HepG2 (cell line): ENCODE data around the gene TF. TPM values are rescaled to one million over a fixed set of nuclear protein-coding genes. Genes with fewer than 3 reads are reported as not detected.
A peak's percentile ranks its signal among the peaks of the same experiment; 100 is the strongest.

Experiments used
- ATF5 ChIP-seq: sonication (generic); formaldehyde crosslinking; IDR thresholded peaks from 2 replicates; pipeline ENCODE4 v1.4.0; 2020; ENCODE audit warnings: mild to moderate bottlenecking, low read depth, missing genetic modification reagents
- ATF7 ChIP-seq, 2 experiments: fragments of 450-650 bp in 1 of 2; sonication (generic) in 1 of 2; formaldehyde crosslinking in 1 of 2; IDR thresholded peaks; 2 replicates each; pipeline versions ENCODE4 v1.4.0 to v1.6.1; 2016 to 2020; ENCODE audit warnings: antibody characterized with exemption in 1 of 2, mild to moderate bottlenecking in 1 of 2, missing genetic modification reagents in 1 of 2
- ELK4 ChIP-seq: sonication (generic); formaldehyde crosslinking; IDR thresholded peaks from 2 replicates; pipeline ENCODE4 v1.9.0; 2021; ENCODE audit warnings: missing genetic modification reagents, borderline replicate concordance
- GATAD2A ChIP-seq: IDR thresholded peaks from 2 replicates; pipeline ENCODE4 v1.6.1; 2016
- HDAC1 ChIP-seq: sonication (generic); formaldehyde crosslinking; IDR thresholded peaks from 2 replicates; pipeline ENCODE4 v1.5.1; 2020; ENCODE audit warnings: mild to moderate bottlenecking, missing genetic modification reagents
- HMG20A ChIP-seq: IDR thresholded peaks from 2 replicates; pipeline ENCODE4 v1.6.1; 2016; ENCODE audit warnings: borderline replicate concordance
- MLLT10 ChIP-seq: sonication (generic); formaldehyde crosslinking; IDR thresholded peaks from 2 replicates; pipeline ENCODE4 v1.4.0; 2020; ENCODE audit warnings: missing genetic modification reagents
- PAF1 ChIP-seq: IDR thresholded peaks from 2 replicates; pipeline ENCODE4 v1.6.1; 2016; ENCODE audit warnings: missing genetic modification reagents, missing compliant biosample characterization
- PHF20 ChIP-seq: sonication (generic); formaldehyde crosslinking; IDR thresholded peaks from 2 replicates; pipeline ENCODE4 v1.5.0; 2020; ENCODE audit warnings: mild to moderate bottlenecking, missing genetic modification reagents
- PITX1 ChIP-seq: sonication (generic); formaldehyde crosslinking; IDR thresholded peaks from 2 replicates; pipeline ENCODE4 v1.5.1; 2020; ENCODE audit warnings: mild to moderate bottlenecking, missing genetic modification reagents
- POGK ChIP-seq: sonication (generic); formaldehyde crosslinking; conservative IDR thresholded peaks from 2 replicates; pipeline ENCODE4 v1.8.0; 2022; ENCODE audit warnings: mild to moderate bottlenecking, moderate library complexity, missing genetic modification reagents
- SALL1 ChIP-seq: sonication (generic); formaldehyde crosslinking; IDR thresholded peaks from 2 replicates; pipeline ENCODE4 v1.8.0; 2022; ENCODE audit warnings: mild to moderate bottlenecking, missing genetic modification reagents
- SIX4 ChIP-seq: sonication (generic); formaldehyde crosslinking; IDR thresholded peaks from 2 replicates; pipeline ENCODE4 v1.4.0; 2020; ENCODE audit warnings: missing genetic modification reagents
- STAG1 ChIP-seq: sonication (generic); formaldehyde crosslinking; IDR thresholded peaks from 2 replicates; pipeline ENCODE4 v1.4.0; 2020; ENCODE audit warnings: missing genetic modification reagents
- YY1 ChIP-seq: IDR thresholded peaks from 2 replicates; pipeline ENCODE4 v1.6.1; 2011; ENCODE audit warnings: low read length, low read depth, moderate library complexity, mild to moderate bottlenecking; ENCODE audit not compliant: insufficient read depth, insufficient replicate concordance
- ZFP36 ChIP-seq: fragments of 150-350 bp; IDR thresholded peaks from 2 replicates; pipeline ENCODE4 v1.6.1; 2018; ENCODE audit warnings: borderline replicate concordance, low read length, low read depth; ENCODE audit not compliant: partially characterized antibody
- ZNF333 ChIP-seq: sonication (generic); formaldehyde crosslinking; IDR thresholded peaks from 2 replicates; pipeline ENCODE4 v1.4.0; 2020; ENCODE audit warnings: mild to moderate bottlenecking, missing genetic modification reagents, borderline replicate concordance
- ZNF383 ChIP-seq: sonication (generic); formaldehyde crosslinking; IDR thresholded peaks from 2 replicates; pipeline ENCODE4 v1.4.0; 2020; ENCODE audit warnings: missing genetic modification reagents, mild to moderate bottlenecking, borderline replicate concordance
- ZNF547 ChIP-seq: sonication (generic); formaldehyde crosslinking; IDR thresholded peaks from 2 replicates; pipeline ENCODE4 v1.5.1; 2020; ENCODE audit warnings: mild to moderate bottlenecking, missing genetic modification reagents
- ZNF766 ChIP-seq: sonication (generic); formaldehyde crosslinking; IDR thresholded peaks from 2 replicates; pipeline ENCODE4 v1.5.0; 2020; ENCODE audit warnings: missing genetic modification reagents, borderline replicate concordance
- ZNF782 ChIP-seq: sonication (generic); formaldehyde crosslinking; IDR thresholded peaks from 2 replicates; pipeline ENCODE4 v1.4.0; 2020; ENCODE audit warnings: missing genetic modification reagents, mild to moderate bottlenecking, borderline replicate concordance
- polyA plus RNA-seq, 8 experiments: library from polyadenylated mRNA; depleted of rRNA in 3 of 8; stranded (reverse) in 7 of 8; unstranded in 1 of 8; fragments of >200 nt; fragmentation: Illumina TruSeq in 4 of 8; extraction: Trizol in 4 of 8; gene quantifications; 2 replicates each; pipeline versions ENCODE4 v1.2.1 to v1.2.3, GENCODE V29; 2011 to 2016; ENCODE audit warnings: low read depth in 4 of 8, missing spikeins in 1 of 8, mixed read lengths in 1 of 8; ENCODE audit not compliant: insufficient read depth in 1 of 8
- total RNA-seq, 5 experiments: library from RNA; depleted of rRNA; stranded (reverse); fragments of >200 nt; fragmentation: Illumina TruSeq; extraction: Trizol; gene quantifications; 2 replicates each; pipeline ENCODE4 v1.2.3, GENCODE V29; 2016; ENCODE audit warnings: low read depth in 1 of 5
- TF ChIP-seq, protein P1 (sequence below): sonication (generic); formaldehyde crosslinking; conservative IDR thresholded peaks from 2 replicates; pipeline ENCODE4 v1.5.0; 2020; ENCODE audit warnings: missing genetic modification reagents

The TF gene
- total and polyA plus RNA-seq, 2 of the 13 experiments (the other 11 are each of a cell fraction or from before 2014, with no cell fraction given) = 10,074 to 11,821 TPM

GRCh38 chr3:133747907-133748639 is 1.9 kb downstream of the TF start (continued):
- TF ChIP-seq ZNF782 (CRISPR knock-in tag) = no peak
- no peak for TF ChIP-seq HDAC1 (CRISPR knock-in tag)
- TF ChIP-seq STAG1 (CRISPR knock-in tag) = peak; percentile 28
- no peak for TF ChIP-seq ELK4
- TF ChIP-seq ATF7 (IDR thresholded peaks at IDR 0.05) = no peak
- TF ChIP-seq ATF7 (CRISPR knock-in tag; IDR thresholded peaks at IDR 0.05) = 0 out of 2 replicates have a peak, but pooled peaks have one; percentile 37
- TF ChIP-seq ZNF547 (CRISPR knock-in tag) = no peak
- TF ChIP-seq ZFP36 = no peak
- TF ChIP-seq PAF1 (CRISPR knock-in tag) = peak; percentile 5
- TF ChIP-seq, protein P1, sequence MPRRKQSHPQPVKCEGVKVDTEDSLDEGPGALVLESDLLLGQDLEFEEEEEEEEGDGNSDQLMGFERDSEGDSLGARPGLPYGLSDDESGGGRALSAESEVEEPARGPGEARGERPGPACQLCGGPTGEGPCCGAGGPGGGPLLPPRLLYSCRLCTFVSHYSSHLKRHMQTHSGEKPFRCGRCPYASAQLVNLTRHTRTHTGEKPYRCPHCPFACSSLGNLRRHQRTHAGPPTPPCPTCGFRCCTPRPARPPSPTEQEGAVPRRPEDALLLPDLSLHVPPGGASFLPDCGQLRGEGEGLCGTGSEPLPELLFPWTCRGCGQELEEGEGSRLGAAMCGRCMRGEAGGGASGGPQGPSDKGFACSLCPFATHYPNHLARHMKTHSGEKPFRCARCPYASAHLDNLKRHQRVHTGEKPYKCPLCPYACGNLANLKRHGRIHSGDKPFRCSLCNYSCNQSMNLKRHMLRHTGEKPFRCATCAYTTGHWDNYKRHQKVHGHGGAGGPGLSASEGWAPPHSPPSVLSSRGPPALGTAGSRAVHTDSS (CRISPR knock-in tag) = no peak
- TF ChIP-seq YY1 = no peak
- no peak for TF ChIP-seq SIX4
- TF ChIP-seq ZNF333 (CRISPR knock-in tag) = no peak
- TF ChIP-seq ATF5 = no peak
- TF ChIP-seq PITX1 (CRISPR knock-in tag) = no peak
- TF ChIP-seq MLLT10 (CRISPR knock-in tag) = peak; percentile 10; the same call in 1 of the 2 replicates
- TF ChIP-seq ZNF766 (CRISPR knock-in tag) = no peak
- no peak for TF ChIP-seq PHF20
- peak; percentile 48 for TF ChIP-seq SALL1 (CRISPR knock-in tag)
- no peak; the same call in 1 of the 2 replicates for TF ChIP-seq ZNF383 (CRISPR knock-in tag)
- TF ChIP-seq GATAD2A = no peak
- TF ChIP-seq POGK (CRISPR knock-in tag) = no peak
- TF ChIP-seq HMG20A = no peak
